GM19239 (cell line): ENCODE measurements around the gene MST1R.

ENCODE experiments used
- DNase-seq: peaks from one replicate; pipeline ENCODE4 v3.0.0; 2011; ENCODE audit warnings: low spot score; ENCODE audit not compliant: insufficient read length
- FAIRE-seq: peaks from 2 replicates; lab custom pipeline; 2011; peaks lifted over from hg19 to GRCh38; lab: Jason Lieb, UNC

Gene MST1R

DNA sequence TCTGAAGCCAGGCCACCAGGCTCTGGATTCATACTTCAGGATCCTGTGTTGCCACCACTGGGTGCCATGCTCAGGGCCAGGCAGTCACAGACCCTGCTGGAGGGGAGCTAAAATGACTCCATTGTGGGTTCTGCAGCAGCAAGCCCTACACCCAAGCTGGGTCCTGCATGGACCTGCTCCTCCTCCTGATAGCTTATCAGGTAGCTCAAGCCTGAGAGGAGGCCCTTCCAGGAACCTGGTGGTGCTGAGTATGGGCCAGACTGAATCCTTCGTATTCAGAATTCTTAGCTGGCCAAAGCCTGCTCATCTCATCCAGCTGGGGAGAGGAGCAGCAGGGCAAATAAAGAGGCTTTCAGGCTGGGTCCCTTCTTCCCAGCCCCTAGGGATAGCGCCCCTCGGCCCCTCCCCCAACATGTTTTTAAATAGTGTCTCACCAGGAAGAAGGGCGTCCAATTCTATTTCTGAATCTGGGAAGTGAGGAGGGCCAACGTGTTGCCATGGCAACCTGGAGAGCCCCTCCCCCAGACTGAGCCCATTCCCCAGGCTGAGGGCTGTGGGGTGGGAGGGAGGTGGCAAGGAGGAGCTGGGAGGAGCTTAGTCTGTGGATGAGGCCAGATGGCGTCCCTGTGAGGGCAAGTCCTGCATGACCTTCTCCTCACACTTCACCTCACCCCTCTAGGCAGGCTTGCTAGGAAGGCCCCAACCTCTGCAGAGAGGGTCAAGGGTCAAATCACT lies 22.9 kb downstream of the MST1R start:
- no peak for DNase-seq
- no peak for FAIRE-seq

DNA sequence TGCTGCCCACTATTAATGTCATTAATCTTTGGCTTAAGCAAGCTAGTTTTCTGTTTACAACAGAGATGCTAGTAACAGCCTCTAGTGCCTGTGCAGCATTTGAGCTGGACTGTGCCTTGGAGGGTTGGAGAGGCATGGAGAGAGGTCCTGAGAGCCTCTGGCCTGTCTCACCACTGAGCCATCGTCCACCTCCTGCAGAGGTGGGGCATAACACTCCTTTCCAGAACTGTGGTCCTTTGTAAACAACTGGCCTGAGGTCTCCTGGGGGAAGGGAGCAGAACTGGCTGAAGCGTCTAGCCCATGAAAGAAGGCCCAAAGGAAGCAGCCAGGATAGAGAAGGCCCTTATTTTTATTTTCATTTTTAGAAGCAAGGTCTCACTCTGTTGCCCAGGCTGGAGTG lies 24.0 kb downstream of the MST1R start:
- FAIRE-seq: no peak
- no peak for DNase-seq

DNA sequence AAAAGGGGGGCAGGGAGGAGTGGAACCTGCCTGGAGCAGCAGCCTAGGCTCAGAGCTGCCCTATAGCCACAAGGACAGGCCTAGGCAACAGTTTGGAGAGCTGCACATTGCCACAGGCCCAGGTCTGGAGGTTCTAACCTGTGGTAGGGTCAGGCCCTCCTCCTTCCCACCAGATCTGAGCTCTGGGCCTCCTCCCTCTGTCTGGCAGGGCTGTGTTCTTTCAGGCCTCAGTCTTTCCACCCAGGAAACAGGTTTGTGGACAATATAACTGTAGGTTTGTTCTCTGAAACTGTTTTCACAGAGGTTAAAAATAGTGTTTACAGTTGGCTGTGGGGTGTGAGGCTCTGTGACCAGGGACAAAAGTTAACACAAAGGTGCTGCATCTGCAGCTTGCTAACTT lies 25.0 kb downstream of the MST1R start:
- no peak for FAIRE-seq

DNA sequence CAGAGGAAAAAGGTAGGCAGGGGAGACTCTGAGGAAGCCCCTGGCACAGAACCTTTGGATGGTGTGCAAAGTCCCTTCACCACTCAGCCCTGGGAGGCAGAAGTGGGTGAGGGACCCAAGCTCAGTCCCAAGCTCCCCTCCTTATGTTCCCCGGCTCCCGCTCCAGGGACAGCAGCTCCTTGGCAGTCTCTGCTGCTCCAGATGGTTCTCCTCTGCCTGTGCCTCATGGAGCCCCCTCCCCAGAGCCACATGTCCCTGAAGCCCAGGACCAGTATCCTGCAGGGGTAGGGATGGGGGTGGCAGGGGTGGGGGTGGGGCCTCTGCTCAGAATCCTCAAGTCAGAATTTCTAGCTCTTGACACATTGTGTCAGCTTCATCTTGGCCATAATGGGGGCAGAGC lies 26.0 kb downstream of the MST1R start:
- no peak for DNase-seq

More for the DNA sequence above, 25.0 kb downstream of the MST1R start:
- no peak for DNase-seq

DNA sequence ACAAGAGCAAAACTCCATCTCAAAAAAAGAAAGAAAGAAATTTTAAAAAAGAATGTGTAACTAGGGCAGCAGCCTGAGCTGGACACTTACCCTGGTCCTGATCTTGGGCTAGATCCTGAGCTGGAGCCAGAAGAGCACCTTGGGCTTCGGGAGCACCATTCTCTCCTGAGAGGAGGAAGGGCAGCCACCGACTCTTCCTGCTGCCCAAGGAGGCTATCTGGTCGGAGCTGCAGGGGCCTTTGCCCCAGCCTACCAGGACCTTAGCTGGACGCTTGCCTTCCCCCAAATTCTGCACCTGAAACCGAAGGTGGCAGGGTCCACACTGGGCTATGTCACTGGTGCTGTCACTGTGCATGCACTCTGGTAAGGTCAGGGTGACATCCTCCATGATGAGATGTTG lies 27.1 kb downstream of the MST1R start:
- DNase-seq (no peak), FAIRE-seq (no peak)

More for the DNA sequence above, 26.0 kb downstream of the MST1R start:
- FAIRE-seq: no peak

DNA sequence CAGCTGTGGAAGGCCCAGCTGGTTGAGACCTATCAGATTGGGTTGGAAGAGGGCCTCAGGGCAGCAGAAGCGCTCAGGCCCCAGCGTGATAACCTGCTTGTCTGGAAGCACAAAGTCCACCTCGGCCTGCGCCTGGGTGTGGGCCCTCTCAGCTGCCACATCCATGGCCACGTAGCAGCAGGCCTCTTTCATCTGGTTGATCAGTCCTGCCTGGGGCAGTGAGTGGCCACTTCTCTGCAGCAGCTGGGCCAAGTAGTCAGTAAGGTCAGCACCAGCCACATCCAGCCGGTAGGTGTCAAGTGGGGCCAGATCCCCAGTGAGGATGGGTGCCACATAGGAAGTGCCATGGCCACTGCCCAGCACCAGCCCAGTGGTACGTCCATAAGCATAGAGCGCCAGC lies 30.1 kb downstream of the MST1R start:
- FAIRE-seq: no peak
- no peak for DNase-seq

DNA sequence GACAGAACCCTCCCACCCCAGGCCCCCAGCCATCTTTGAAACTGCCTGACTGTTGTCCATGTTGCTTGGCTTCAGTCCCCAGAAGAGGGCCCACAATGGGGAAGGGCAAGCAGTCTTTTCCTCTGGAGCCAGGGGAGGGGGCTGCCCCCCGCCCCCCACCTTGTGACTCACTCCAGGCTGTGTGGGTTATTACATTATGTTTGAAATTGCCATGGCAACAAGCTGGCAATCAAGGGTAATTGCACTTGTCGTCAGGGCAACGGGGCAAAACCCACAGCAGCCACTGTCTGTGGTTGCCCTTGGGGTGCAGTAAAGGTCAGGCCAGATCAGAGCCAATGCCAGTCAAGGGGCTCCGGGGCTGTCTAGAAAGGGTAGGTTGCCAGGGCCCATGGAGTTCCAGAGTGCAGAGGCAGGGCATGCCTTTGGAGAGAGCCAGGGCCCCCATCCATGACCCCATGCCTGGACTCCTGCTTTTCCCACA lies 30.8 kb downstream of the MST1R start:
- FAIRE-seq (no peak), DNase-seq (no peak)

DNA sequence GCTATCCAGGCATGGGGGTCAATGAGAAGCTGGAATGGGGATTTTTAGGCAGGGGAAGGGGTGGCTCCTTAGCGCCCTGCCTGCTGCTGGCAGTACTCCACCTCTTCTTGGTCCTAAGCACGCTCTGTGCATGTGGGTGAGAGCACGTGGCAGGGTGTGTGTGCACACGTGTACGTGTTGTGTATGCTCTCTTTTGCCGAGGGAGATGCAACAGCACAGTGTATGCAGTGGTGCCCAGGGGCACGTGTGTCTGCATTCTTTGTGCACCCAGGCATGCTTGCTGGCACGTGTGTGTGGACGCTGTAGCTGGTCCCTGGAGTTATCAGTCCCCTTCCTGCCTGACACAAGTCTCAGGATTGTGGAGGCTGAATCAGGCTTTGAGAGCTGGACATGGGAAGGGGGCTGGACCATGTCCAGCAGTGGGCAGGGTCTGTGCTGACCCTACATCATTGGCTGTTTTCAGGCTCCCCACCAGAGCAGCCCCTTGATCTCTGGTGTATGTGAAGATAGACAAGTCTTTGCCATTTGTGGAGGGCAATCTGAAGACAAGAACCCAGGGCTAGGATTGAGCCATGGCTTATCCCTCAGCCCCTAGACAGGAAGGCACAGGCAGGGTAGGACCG lies 32.0 kb downstream of the MST1R start:
- DNase-seq: no peak
- no peak for FAIRE-seq

DNA sequence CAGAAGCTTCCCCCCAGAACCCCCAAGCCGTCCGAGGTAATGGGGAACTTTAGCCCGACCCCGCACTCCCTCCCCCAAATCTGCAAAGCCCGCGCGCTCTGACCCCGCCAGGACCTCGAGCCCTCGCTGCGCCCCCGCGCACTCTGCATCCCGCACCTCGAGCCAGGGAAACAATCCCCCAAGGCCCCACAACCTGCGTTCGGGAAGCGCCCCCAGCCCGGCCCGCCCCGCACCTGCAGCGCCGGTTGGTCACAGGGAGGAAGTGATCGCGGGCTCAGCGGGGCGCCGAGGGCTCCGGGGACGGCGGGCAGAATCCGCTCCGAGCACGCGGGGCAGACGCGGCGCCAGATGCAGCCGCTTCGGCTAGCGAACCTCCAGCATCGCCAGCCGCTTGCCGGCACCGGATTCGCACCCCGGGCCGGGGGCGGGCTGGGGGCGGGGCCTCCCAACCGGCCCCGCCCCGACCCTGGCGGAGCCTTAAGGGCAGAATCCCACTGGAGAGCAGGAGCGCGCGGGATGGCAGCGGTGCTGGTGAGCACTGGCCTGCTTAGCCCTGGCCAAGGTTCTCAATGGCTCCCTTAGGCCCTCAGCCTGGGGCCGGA lies 34.0 kb downstream of the MST1R start, which contains the start of gene CAMKV:
CAMKV (minus strand) TSS at position 382 of the 602 bp plus-strand sequence. CDS start 7,518 bp downstream, outside the sequence.
- DNase-seq: no peak
- FAIRE-seq: no peak

DNA sequence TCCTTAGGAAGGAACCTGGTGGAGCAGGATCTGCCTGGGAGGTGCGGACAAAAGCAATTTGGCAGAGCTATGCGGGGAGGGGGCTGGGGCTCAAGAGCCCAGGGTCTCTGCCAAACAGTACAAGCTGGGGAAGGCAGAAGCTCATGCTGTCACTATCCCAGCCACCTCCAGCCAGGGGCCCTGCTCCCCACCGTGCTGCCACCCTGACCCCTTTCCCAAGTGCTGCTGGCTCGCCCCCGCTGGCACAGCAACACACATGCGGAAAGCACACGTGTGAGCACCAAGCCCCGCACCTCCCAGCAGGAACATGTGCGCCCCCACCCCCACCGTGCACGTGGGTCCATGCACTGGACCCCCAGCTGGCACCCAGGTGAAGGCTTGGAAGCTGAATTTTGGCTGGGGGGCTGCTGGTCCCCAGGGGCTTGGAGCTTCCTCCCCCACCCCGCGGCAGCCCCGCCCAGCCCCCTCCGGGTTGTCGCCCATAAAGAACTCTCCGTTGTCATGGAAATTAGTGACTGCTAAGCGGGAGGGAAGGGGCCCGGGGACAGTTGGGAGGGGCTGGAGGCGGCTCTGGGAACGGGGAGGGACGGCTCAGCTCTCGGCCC lies 34.7 kb downstream of the MST1R start:
- FAIRE-seq (no peak), DNase-seq (no peak)

DNA sequence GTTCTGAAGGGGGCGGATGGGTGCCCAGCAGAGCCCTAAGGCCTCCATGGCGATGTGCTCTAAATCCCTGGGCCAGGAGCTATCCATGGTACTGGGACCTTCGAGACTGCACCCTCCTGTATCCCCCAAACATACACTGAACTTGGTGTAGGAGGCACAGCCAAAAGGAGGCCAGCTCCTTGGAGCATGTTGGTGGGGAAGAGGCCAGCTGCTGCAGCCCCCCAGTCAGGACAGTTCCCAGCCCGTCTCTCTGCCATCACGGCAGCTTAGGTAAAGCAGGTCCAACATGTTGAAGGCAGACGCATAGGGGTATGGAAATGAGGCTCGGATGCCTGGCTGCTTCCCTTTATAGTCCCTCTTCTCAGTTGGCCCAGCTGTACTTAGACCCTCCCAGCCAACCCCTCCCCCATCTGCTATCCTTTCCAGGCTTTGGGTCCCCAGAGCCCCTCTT lies 35.8 kb downstream of the MST1R start:
- FAIRE-seq (no peak), DNase-seq (no peak)

DNA sequence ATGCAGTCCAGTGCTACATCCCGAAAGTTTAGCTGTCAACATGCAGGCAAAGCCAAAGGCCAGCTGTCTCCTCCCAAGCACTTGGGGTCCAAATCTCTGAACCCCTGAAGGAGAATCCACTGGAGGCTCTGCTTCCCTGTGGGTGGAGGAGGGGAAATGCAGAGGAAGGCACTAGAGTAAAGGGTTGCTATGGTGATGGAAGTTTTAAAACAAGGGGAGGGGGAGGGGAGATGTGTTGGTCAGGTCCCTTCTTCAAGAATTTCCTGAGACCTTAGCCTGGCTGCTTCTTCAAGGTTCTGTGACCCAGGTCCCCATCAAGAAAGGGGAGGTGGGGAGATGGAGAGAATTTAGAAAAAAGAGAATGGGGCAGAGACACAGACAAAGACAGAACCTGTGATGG lies 36.3 kb downstream of the MST1R start:
- DNase-seq (no peak), FAIRE-seq (no peak)

DNA sequence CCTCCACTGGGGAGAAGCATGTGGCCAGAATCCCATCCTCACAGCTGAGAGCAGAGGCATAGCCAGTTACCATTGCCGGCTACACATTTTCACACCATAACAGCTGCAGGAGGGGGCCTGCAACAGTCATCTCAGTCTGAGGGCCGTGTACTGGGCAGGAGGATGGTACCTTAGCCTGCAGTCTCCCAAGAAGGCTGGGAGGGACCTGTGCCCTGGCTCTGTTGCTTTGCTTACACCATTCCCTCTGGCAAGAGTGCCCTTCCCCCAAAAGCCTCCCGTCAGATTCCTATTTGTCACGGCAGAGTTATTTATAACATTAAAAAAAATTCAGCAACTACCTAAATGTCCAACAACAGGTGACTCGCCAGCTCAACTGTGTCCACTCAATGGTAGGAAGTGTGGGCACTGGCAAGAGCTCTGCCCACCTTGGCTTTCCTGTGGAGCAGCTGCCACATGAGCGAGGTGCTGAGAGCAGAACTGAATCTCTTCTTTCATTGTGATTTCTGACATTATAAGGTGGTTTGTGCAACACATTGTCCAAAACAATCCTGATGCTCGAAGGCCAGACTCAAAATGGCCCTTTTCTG lies 38.4 kb downstream of the MST1R start:
- no peak for DNase-seq
- FAIRE-seq: no peak

DNA sequence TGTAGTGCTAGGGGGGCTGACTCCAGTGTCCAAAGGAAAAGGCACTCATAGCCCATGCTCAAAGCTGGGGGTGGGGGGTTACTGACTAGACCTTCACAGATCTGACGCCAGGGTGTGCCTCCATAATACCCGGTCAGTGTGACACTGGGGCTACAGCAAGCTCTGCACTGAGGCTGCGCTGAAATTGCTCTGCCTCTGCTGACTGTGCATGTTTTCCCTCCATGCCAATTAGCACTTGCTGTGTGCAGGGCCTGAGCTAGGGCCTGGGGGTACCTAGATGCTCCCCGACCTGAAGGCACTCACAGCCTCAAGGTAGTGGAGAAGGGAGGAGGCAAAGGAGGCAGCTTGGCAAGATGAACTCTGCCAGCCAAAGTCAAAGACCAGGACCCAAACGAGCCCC lies 39.2 kb downstream of the MST1R start:
- DNase-seq (no peak), FAIRE-seq (no peak)

DNA sequence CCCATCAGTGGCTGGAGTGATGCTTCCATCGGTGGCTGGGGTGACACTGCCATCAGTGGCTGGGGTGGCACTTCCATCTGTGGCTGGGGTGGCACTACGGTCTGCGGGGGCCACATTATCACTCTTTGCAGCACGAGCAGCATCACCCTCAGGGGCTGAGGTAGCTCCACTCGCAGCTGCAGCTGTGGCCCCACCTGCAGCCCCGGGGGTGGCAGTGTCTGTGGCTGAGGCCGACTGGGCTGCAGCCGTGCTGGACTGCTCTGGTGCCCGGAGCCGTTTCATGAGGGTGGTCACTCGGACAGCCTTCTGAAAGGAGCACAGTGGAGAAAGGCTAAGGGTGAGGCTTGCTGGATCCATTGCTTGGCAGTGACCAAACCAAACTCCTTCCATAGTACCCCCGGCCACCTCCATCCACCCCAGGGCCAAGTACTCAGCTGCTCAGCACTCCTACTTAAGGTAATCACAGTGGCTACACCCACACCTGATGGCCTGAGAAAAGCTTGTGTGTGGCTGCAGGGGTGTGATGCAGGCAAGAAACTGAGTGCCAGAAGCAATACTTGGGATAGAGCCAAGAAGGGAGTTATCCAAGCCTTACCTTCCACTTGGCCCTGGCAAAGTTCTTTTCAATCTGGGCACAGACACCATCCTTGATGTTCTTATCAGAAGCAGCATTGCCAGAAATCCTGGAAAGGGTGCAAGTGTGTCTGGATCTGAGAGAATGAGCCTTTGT lies 43.9 kb downstream of the MST1R start:
- FAIRE-seq: no peak

DNA sequence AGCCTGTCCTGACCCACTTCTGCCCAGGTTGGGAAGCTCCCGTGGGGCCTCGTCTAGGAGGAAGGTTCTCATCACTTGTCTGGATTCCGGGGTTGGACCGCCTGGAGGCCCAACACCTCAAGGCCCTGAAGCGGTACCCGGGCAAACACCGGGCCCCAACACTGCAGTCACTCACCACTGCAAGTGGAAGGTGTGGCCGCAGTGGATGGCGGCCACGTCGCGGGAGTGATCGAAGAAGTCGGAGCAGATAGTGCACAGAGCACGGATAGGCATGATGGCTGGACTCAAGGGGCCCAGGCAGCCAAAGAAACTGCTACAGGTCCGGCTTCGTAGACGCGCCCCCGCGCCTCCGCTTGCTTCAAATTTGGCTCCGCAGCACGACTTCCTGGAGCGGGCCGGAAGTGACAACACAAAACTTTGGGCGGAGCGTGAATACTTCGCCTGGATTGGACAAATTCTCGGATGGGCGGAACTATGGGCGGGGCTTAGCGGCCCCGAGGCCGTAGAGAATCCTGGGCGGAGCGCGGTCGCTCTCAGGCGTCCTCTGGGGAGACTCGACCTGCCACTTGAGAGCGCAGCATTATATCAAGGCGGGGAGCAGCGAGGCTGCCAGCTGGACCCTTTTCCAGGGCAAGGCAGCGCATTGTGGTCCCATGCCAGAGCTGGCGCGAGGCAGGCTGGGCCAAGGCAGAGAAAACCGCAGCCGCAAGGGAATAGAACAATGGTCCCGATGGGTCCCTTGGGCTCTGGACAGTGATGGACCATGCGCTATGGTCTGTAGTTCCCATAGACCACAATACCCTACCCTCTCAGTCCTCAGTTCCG lies 47.3 kb downstream of the MST1R start, which contains the start of gene TRAIP:
TRAIP (minus strand) TSS at position 384 of the 825 bp plus-strand sequence; CDS start at position 273, 111 bp downstream.
- FAIRE-seq (peak; percentile 97), DNase-seq (peak; percentile 97)

More for the DNA sequence above, 43.9 kb downstream of the MST1R start:
- DNase-seq: no peak

DNA sequence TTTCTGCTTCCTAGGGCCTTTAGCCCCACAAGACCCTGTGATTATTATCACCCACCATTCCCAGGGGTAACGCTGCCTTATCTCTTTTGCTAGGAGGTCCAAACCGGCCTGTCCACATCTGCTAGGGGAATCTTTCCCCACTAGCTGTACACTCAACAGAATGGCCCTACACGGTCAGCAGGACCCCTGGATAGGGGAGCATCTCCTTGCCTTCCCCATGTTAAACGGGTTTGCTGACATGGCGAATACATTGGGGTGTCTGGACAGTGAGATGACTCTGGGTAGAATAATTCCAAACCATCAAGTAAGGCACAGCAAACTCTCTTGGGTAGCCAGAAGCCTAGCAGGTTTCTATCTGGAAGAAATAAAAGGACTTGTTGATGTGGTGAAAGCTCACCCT lies 48.0 kb downstream of the MST1R start:
- FAIRE-seq: no peak

DNA sequence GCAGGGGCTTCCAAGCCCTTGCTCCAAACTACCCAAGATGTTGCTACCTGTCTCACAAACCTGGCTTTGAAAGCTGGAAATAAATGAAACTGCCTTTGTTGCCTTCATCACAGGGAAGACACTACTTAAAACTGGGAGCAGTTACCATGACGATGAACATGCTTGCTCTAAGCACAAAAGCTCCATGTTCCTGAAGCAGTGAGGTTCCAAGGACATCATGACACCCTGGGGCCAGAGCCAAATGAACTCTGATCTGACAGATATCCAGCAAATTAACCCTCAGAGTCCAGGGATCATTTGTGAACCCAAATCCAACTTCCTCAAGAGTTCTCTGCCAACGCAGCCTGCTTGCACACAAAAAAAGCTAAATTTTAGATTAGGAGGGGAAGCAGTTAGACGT lies 58.0 kb downstream of the MST1R start:
- FAIRE-seq: no peak
- DNase-seq: no peak

More for the DNA sequence above, 48.0 kb downstream of the MST1R start:
- DNase-seq: no peak
